HS-27A (cell line): ENCODE results near the gene GAS2L3.
"Not testable (repeated sequence)": the region's sequence is repeated elsewhere in the genome, so short reads cannot be mapped to it uniquely, and the experiment has no call there.

Source experiments
- DNase-seq: peaks from one replicate; pipeline ENCODE4 v3.0.0-alpha.2; 2012; ENCODE audit warnings: low read depth, missing footprints

The GAS2L3 gene

DNA sequence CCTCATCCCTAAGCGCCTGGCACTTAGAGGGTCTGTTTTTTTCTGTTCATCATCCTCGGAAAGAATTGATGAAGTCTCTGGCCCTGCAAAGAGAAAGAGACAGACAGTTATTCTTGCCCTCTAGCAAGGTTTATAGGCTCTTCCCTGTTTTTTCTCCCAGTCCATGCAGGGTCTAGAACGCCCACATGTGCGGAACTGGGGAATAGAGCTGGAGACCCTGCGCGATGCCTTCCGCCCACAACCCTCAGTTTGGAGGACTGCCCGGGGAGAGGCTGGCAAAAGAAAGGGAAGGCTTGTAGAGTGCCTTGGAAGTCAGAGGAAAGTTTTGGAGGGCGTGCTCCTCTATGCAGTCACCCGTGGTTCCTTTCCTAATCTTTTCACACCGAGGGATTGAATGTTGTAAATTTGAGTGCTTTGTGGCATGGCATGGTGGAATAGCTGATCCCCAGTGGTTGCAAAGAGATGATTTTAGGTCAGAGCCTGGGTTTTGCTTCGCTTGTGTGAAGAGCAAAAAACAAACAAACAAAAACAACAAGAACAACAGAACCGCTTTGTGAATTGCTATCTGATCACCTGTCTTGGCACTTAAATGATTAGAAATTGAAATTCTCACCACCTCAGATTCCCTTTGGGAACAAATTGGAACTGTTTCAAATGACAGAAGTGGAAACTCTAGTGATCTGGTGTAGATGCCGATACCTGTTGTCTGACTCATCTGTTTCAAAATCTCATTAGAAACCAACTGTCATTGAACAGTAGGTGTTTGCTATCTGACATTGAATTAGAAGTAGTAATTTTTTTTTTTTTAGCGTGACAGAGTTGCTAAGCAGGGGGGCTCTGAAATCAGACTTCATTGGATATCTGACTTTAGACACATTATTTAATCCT lies 947 bp downstream of the GAS2L3 start:
- no peak for DNase-seq

DNA sequence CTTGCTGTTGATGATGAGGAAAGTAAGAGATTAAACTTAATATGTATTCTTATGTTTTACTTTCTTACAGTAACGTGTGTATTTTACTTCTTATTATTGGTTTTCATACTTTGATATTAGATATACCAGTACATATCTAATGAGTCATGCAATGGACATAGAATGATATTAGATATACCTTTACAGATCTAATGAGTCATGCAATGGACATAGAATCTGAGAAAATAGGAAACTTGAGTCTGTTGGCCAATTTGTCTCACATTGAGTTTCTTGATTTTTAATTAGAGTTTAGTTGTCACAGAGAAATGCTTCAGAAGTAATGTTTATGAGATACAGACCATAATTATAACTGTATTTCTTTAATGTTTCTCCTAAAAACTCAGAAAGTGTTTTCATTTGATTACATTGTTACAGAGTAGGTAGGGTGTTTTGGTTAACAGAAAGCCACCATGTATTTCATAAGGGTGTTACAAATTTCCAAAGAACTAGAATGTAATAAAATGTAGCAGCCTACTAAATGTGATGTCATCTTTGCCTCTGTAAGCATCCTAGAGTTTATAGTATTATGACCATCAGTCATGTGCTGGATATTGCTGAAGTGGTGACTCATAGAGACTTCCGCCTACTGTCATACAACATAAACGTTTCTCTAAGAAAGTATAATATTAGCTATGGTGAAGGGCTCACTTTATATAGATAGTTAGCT lies 3.0 kb downstream of the GAS2L3 start:
- DNase-seq, result no peak

- DNase-seq, result no peak
Observed at GRCh38 chr12:100578923-100579322, 5.4 kb downstream of the GAS2L3 start.

- DNase-seq, result no peak
Observed at GRCh38 chr12:100579844-100580243, 6.4 kb downstream of the GAS2L3 start.

- DNase-seq, result no peak
Observed at GRCh38 chr12:100584256-100584655, 10.8 kb downstream of the GAS2L3 start.

- no peak for DNase-seq
Observed at GRCh38 chr12:100591979-100592378, 18.5 kb downstream of the GAS2L3 start.

- no peak for DNase-seq
Observed at GRCh38 chr12:100593490-100593889, 20.0 kb downstream of the GAS2L3 start.

DNA sequence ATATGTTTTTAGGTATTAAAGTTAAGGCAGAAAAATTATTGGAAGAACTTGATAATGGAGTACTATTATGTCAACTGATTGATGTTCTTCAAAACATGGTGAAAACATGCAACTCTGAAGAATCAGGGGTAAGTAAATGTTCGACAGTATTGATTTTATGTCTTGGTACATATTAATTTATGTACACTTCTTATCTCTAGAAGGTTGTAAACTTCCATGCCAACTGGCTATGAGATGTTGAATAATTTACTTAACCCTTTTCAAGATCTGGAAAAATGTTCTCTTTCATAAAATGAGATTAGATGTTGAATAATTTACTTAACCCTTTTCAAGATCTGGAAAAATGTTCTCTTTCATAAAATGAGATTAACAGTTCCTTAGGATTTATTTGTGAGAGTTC lies 28.1 kb downstream of the GAS2L3 start:
- DNase-seq, result no peak

DNA sequence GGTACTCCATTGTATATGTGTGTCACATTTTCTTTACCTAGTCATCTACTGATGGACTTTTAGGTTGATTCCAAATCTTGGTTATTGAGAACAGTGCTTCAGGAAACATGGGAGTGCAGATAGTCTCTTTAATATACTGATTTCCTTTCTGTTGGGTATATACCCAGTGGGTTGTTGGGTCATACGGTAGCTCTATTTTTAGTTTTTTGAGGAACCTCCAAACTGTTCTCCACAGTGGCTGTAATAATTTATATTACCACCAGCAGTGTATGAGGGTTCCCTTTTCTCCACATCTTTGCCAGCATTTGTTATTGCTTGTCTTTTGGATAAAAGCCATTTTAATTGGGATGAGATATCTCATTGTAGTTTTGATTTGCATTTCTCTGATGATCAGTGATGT lies 29.5 kb downstream of the GAS2L3 start:
- not testable (repeated sequence) for DNase-seq

GRCh38 chr12:100608776-100609175 lies 35.3 kb downstream of the GAS2L3 start:
- DNase-seq, result no peak

- no peak for DNase-seq
Observed at GRCh38 chr12:100610666-100611430, 37.4 kb downstream of the GAS2L3 start.

- DNase-seq, result no peak
Observed at GRCh38 chr12:100612606-100613005, 39.1 kb downstream of the GAS2L3 start.

GRCh38 chr12:100624571-100624970 lies 51.1 kb downstream of the GAS2L3 start:
- DNase-seq, result no peak

DNA sequence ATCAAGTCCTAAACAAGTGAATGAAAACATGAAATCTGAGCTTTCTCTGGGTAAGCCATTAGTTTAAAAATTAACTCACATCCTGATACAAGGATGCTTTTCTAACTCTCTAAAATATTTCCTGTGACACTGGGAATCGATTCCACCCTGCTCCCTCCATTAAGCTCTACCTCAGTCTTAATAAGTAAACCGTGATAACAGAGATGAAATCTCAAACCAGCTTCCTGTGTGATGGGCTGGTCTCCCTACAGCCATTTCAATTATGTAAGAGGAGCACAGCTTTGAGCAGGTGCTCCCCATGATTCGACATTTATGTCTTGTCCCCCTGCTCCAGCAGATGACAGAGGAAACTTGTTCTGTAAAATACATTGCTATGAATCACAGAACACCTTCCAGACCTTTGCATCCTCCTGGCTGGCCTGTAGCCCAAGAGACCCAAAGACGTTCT lies 59.0 kb downstream of the GAS2L3 start:
- no peak for DNase-seq

DNA sequence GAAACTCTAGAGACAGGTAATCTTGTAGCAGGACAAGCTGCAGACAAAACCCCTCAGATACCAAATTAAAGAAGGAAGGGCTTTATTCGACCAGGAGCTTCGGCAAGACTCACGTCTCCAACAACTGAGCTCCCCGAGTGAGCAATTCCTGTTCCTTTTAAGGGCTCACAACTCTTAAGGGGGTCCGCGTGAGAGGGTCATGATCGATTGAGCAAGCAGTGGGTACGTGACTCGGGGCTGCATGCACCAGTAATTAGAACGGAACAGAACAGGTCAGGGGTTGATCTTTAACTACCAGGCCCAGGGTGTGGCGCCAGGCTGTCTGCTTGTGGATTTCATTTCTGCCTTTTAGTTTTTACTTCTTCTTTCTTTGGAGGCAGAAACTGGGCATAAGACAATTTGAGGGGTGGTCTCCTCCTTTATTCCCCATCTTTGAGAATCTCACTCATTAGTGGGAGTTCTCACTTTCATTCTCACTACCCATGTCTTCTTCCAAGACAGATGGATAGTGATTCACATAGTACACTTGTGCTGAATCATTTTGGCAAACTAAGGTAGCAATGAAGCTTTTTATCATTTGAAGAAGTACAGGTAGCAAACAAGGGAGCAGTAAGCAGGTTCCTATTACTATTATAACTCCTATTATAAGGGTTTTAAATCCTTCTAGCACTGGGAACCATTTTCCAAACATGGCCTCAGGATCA lies 59.8 kb downstream of the GAS2L3 start:
- DNase-seq, result not testable (repeated sequence)

GRCh38 chr12:100643246-100643645 lies 69.8 kb downstream of the GAS2L3 start:
- no peak for DNase-seq

- DNase-seq, result no peak
Observed at GRCh38 chr12:100646896-100647295, 73.4 kb downstream of the GAS2L3 start.

DNA sequence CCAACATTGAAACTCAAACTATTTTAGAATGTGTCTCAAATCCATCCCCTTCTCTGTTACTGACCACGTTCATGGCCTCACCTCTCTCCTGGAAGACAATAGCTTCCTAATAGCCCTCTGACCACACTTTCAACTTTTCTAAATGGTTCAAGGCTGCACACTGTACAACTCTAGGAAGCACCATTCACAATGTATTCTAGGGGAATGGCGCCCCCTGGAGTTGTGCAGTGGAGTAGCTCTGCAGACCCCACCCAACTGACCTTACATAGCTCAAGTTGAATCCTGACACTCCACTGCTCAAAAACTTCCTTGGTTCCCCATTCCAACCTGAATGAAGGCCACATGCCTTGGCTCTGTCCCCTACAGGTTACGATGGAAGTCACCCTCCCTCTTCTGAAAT lies 77.6 kb downstream of the GAS2L3 start:
- DNase-seq, result no peak

GRCh38 chr12:100651694-100652093 lies 78.2 kb downstream of the GAS2L3 start:
- DNase-seq, result no peak

DNA sequence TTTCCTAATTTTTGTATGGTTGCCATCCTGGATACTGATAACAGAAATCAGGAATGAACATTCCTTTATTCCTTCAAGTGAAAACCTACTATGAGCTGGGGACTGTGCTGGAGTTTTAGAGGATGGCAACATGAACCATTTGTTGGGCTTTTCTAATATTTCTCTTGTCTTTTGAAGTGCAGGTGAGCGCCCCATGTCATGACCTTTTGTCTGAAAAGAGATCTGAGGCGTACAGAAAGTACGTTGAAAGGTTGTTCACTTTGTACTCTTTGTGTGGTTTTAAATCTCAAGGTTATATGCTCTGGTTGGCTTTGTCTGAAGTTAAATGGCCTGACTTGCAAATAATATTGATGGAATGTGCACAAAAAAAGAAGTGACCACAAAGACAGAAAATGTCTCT lies 79.0 kb downstream of the GAS2L3 start:
- DNase-seq, result no peak

DNA sequence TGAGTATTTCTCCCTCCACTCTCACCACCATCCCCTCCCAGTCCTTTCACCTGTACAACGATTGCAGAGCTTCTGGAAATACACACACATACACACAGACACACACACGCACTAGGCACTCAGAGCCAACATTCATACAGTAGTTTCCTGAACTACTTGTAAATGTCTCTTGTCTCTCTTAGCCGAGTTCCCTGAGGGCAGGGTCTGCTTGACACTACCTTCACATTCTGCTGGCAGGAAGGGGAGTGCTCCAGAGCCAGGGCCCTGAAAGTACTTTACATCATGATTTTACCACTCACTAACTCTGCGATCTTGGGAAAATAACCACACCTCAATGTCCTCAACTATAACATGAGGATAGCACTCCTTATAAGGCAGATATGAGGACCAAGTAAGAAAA lies 82.7 kb downstream of the GAS2L3 start:
- DNase-seq, result no peak

DNA sequence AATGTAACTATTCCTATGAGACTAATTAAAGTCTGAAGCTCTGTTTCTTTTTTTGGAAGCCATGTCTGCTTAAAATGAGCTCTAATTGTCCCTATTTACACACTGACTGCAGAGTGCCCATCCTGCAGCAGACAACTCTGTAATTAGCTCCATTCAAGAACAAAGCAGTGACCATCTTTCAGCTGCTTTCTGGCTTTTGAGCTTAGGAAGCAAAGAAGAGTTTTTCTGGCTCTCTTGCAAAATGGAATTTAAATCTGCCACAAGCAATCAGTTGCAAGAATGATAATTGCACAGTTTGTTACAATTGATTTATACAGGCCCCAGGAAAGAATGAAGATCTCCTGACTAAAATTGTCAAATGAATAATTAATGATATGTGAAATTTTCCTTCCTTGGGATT lies 83.4 kb downstream of the GAS2L3 start:
- no peak for DNase-seq
